GM21360 (cell line): ENCODE data around the gene CYSRT1.

Experiments
- ATAC-seq: cut with Tn5 transposase; IDR thresholded peaks from one replicate; pipeline ENCODE4 v1.9.1; 2021; ENCODE audit warnings: mild to moderate bottlenecking, moderate library complexity; ENCODE audit not compliant: unreplicated experiment

The CYSRT1 gene

GRCh38 chr9:137205126-137206069 lies 19.6 kb upstream of the CYSRT1 start, which contains the start of the genes NDOR1 and TMEM203:
TSS of gene NDOR1 (plus strand) at chr9:137205700. CDS start at chr9:137205778, 78 bp downstream.
TSS of gene TMEM203 (minus strand) at chr9:137205648. CDS start at chr9:137205414, 234 bp downstream.
- ATAC-seq, result peak; percentile 43

GRCh38 chr9:137206602-137207001 lies 18.4 kb upstream of the CYSRT1 start:
- no peak for ATAC-seq

- no peak for ATAC-seq
Measured at GRCh38 chr9:137211532-137211931, 13.4 kb upstream of the CYSRT1 start.

- ATAC-seq, result no peak
Measured at GRCh38 chr9:137212520-137212919, 12.5 kb upstream of the CYSRT1 start.

- ATAC-seq, result no peak
Measured at GRCh38 chr9:137213160-137214060, 11.6 kb upstream of the CYSRT1 start.

GRCh38 chr9:137214620-137215019 lies 10.4 kb upstream of the CYSRT1 start:
- no peak for ATAC-seq

GRCh38 chr9:137215196-137215986 lies 9.6 kb upstream of the CYSRT1 start:
- no peak for ATAC-seq

GRCh38 chr9:137216188-137216965 lies 8.6 kb upstream of the CYSRT1 start:
- ATAC-seq, result no peak

- ATAC-seq, result no peak
Measured at GRCh38 chr9:137217276-137218211, 7.4 kb upstream of the CYSRT1 start.

GRCh38 chr9:137218212-137218753 lies 6.7 kb upstream of the CYSRT1 start:
- ATAC-seq, result no peak

GRCh38 chr9:137218754-137219271 lies 6.2 kb upstream of the CYSRT1 start:
- no peak for ATAC-seq

GRCh38 chr9:137219757-137220316 lies 5.1 kb upstream of the CYSRT1 start:
- no peak for ATAC-seq

GRCh38 chr9:137220317-137221094 lies 4.5 kb upstream of the CYSRT1 start:
- no peak for ATAC-seq

GRCh38 chr9:137221095-137221505 lies 3.9 kb upstream of the CYSRT1 start:
- ATAC-seq, result no peak

GRCh38 chr9:137221506-137222111 lies 3.4 kb upstream of the CYSRT1 start:
- ATAC-seq, result no peak

GRCh38 chr9:137222190-137223077 lies 2.5 kb upstream of the CYSRT1 start, which contains the start of gene RNF208:
TSS of gene RNF208 (minus strand) at chr9:137222240. CDS start at chr9:137221212, 1,028 bp downstream.
- ATAC-seq, result no peak
